ENCODE results near the gene LIN28B.

- TF ChIP-seq, protein P1, sequence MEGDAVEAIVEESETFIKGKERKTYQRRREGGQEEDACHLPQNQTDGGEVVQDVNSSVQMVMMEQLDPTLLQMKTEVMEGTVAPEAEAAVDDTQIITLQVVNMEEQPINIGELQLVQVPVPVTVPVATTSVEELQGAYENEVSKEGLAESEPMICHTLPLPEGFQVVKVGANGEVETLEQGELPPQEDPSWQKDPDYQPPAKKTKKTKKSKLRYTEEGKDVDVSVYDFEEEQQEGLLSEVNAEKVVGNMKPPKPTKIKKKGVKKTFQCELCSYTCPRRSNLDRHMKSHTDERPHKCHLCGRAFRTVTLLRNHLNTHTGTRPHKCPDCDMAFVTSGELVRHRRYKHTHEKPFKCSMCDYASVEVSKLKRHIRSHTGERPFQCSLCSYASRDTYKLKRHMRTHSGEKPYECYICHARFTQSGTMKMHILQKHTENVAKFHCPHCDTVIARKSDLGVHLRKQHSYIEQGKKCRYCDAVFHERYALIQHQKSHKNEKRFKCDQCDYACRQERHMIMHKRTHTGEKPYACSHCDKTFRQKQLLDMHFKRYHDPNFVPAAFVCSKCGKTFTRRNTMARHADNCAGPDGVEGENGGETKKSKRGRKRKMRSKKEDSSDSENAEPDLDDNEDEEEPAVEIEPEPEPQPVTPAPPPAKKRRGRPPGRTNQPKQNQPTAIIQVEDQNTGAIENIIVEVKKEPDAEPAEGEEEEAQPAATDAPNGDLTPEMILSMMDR (IDR thresholded peaks at IDR 0.05; ENCODE audit: low read depth, low read length, missing input control): no peak
- TF ChIP-seq RAD21 (IDR thresholded peaks at IDR 0.05) (no peak), FOXA1 (IDR thresholded peaks at IDR 0.05) (no peak), TAF1 (conservative IDR thresholded peaks at IDR 0.05) (no peak)
These were observed 140.4 kb downstream of the LIN28B start for GRCh38 chr6:105097288-105097687.
